HG02571 (cell line): Measurements from ENCODE around the gene GCLM.

Experiments used
- ATAC-seq: cut with Tn5 transposase; IDR thresholded peaks from one replicate; pipeline ENCODE4 v1.9.1; 2021; ENCODE audit warnings: mild to moderate bottlenecking, moderate library complexity; ENCODE audit not compliant: unreplicated experiment

Gene GCLM

DNA sequence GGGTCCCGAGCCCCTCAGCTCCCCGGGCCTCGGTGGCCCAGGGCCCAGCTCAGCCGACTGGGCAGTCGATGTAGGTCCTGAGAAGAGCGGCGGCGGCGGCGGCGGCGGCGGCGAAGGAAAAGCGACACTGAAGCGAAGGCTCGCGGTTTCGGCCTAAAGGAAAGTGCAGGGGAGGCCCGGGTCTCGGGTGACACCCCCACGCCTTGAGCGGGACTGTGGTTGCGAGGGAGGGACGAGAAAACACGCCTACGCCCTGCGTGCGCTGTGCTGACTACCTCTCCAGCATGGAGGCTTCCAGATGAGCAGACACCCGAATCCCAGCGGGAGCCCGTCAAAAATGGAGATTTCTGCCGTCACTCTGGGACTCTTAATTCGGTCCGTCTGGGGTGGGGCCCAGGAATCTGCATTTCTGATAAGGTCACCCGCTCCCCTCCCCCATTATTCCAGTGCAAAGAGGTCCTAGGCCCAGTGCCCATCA, 61.4 kb downstream of the GCLM start:
- ATAC-seq = peak; percentile 19

DNA sequence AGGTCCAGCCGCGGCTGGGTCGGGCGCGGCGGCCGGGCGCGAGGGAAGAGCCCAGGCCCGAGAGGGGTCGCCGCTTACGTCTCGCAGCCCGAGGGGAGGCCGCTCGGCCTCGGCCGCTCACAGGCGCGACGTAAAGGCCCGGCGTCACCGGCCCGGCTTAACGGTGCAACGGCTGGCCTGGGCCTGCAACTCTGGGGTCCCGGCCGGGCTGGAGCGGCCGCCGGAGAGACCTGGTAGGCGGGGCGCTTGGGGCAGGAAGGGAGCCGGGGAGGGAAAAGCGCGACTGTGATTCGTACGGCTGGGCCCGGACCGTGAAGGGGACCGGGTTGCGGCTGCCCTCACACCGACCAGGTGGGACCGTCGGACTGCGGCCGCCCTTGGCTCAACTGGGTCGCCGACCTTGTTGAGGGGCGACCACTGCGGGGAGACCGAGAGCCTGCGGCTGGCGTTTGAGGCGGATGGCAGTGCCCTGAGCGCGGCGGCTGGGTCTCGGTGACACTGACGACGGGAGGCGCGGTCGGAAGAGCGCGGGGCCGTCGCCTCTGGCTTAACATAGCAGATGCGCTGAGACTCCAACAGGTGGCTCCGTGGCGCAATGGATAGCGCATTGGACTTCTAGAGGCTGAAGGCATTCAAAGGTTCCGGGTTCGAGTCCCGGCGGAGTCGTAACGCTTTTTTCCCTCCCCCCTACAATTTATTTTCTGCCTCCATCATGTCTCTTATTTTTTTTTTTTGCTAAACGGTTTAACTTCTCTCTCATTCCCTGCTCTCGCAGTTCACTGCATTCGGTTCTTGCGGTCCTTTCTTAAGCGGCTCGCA, 62.0 kb downstream of the GCLM start:
- ATAC-seq = peak; percentile 64

DNA sequence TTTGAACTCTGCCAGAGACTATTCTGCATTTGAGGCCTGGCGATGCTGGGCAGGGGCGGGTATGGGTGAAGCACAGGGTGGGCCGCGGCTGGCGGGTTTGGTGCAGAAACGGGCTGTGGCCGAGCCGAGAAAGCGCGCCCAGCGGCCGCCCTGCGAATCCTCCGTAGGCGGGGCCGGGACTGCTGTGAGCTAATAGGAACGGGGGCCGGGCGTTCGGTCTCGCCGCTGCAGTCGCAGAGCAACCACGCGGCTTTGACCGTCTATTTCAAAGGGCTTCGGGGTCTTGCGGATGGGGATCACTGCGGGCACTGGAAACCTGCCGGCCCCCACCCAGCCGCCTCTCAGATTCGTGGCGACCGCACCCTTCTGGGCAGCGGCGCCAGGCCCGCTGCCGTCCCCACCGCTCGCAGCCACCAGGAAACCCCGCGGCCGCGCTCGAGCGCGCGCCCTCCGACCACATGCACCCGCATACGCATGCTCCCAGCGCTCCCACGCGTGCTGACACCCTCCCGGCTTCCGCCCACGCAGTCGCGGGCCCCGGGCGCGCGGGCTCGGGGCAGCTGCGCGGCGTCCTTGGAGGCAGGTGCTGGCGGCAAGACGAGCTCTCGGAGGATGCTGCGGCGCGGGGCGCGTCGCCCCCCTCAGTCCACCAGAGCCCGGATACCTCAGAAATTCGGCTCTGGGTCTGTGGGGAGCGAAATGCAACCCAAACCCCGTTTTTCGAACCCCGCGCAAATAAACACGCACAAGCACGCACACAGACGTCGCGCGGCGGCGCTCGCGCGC, 62.8 kb downstream of the GCLM start:
- ATAC-seq = peak; percentile 49

DNA sequence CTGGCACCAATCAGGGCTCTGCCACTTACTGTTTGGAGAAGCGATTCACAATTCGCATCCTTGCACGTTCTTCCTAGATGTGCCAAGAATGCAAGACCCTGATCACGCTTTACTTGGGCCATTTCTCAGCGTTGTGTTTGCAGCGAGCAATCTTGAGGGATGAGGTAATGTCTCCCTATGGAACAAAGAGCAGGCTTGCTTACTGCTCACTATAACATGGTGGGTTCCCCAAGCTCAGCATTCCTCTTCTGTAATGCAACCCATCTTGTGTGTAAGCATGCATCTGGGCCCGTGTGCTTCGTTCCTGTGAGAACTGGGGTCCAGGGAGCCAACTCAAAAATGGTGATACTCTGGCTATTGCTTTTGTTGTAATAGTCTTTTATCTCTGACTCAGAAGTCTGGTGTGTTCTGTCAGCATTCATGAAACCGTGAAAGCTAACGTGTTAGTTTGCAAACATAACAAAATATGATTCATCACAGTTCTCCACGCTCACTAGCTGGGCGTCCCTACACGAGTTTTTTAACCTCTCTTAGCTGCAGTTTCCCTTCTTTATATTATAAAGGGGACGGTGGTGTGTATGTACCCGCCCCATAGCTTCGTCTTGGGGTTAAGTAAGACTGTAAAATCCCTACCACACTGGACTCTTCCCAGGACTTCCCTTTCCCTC, 63.6 kb downstream of the GCLM start:
- peak; percentile 11 for ATAC-seq

DNA sequence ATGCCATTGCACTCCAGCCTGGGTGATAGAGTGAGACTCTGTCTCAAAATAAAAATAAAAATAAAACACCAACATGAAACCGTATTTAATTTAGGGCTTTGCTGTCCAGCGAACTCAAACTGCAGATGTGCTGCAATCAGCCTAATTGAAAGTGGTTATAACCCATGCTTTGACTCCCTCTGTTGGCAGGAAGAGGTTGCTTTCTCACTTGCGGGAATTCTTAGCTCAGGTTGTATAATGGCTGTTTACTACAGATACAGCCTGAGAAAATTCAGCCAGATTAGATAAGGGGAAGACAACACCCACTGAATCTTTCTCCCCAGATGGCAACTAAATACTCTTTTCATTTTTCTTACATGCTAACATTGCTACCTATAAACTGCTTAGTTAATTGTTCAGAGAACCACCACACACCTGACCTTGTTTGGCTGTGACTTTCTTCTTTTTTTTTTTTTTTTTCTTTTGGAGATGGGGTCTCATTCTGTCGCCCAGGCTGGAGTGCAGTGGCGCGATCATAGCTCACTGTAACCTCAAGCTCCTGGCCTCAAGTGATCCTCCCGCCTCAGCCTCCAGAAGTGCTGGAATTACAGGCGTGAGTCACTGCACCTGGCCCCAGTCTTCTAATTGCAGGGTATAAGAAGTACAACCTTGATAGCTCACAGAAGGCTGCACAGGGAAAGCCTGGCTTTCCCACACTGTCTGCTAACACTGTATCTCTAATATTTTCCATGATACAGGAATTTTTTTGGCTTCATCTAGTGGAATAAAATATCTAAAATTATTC, 64.8 kb downstream of the GCLM start:
- no peak for ATAC-seq

DNA sequence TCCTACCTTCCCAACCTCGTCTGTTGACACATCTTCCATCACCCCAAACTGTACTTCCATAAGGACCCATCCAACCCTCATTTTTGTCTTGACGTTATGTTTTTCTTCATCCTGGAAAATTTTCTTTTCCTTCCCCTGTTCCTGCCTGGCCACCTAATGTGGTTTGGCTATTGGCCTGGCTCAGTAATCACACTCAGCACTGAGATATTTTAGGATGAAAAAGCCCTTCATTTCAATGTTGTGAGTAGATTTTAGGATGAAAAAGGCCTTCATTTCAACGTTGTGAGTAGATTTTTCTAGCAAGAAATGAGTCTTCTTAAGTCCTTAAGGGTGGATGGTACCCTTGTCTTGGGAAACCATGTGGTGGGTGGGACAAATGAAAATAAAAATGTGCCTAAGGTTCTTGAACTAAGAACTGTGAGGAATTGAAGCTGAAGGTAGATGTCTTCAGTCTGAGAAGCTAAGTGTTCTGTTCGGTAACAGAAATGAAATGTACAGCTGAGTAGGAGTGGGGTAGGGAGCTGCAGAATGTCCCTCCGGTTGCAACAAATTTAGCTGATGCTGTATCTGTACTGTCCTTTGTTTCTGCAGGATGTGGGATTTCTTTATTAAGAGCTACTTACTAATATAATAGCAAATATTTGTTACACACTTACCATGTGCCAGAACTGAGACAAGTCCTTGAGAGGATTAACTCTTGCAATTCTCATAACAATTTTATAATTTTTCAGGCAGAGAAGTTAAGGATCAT, 66.3 kb downstream of the GCLM start:
- no peak for ATAC-seq

DNA sequence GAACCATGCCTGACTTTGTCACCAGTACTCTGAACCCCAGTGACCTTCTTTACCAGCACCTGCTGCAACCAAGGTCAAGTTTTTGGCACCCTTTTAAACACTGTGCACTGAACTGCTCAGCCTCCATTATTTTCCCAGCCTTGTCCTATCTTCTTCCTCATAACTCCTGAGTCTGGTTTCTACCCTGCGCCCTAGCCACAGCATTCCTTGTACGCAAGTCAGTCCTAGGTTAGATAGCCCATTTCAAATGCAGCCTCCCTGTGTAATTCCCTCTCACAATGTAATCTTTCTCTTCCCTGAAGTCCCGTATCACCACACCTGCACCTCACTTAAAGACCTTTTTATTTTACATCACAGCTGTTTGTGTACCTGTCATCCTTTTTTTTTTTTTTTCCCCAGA, 67.5 kb downstream of the GCLM start:
- ATAC-seq = no peak

DNA sequence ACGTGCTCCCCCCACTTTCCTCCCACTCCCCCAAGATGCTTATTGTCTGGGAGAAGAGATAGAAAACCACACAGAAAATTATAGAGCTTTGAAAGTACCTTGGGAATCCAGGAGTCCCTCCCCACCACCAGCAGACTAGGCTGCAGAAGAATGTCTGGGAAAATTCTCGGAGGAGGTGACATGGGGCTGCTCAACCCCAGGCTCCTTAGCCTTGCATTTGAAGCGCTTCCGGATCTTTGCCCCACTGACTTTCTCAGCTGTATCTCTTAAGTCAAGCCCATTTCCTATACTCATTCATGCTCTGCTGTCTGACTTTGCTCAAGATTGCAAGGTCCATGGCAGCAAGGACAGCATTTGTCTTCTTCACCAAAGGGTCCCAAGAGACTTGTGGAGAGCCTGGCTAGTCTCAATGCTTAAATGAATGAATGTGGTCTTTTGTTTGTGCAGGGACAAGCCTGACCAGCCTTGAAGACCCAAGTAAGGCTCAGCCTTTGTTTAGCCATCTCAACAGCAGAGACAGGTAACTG, 68.2 kb downstream of the GCLM start:
- ATAC-seq = no peak

DNA sequence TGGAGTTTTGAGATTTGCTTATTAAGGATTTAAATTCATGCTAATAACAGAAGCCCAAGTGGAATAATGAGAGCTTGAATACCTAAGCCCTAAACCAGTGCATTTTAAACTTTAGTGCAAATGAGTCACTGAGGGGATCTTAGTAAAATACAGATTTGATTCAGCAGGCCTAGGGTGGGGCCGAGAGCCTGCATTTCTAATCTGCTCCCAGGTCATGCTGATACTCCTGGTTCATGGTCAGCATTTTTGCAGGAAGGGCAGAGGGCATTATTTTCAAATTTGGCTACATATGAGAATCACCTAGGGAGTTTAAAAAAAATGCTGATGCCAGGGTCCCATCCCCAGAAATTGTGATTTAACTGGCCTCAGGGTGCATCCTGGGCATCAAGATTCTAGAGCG, 69.5 kb downstream of the GCLM start:
- ATAC-seq = no peak

DNA sequence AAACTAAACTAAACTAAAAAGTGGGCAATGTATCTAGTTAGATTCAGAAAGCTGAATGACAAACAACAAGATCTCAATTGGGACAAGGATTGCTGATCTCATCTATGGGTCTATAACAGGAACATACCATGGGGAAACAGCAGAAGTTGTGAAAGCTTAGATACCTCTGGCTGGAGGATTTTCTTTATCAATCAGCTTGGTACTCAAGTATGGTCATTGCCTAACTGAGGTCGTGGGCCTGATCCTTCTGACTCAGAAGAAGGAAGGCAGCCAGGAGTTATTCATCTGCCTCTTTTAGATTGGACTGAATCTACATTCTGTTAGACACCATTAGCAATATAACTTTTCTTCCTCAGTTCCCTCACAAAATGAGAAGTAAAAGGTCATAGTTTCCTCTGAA, 69.9 kb downstream of the GCLM start:
- no peak for ATAC-seq

DNA sequence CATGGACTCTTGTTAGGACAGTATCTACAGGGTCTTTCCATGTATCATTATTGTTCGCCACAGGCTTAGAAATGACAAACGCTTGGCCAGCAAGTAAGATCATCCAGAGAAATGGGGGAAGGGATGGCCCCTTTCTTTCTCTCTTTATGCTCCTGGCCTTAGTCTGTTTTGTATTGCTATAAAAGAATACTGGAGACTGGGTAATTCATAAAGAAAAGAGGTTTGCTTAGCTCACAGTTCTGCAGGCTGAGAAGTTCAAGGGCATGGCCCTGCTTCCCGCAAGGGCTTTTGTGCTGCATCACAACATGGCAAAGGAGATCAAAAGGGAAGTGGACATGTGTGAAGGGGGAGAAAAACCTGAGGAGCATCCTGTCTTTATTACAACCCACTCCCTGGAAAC, 71.3 kb downstream of the GCLM start:
- no peak for ATAC-seq
